Transverse colon (tissue), 3 donors: Measurements from ENCODE around the gene MS4A4E.

Experiments
- POLR2A ChIP-seq: fragments of 450-650 bp; IDR thresholded peaks from one replicate; pipeline ENCODE4 v1.6.1; 2016; ENCODE audit warnings: antibody characterized with exemption, mild to moderate bottlenecking, moderate library complexity
- TF ChIP-seq, protein P1 (sequence below), 5 experiments: fragments of 200-600 bp in 3 of 5; fragments of 450-650 bp in 2 of 5; sonication (generic) in 3 of 5; IDR thresholded peaks; 1 replicate in 2 of 5; 2 replicates in 3 of 5; pipeline ENCODE4 v1.5.1; 2016 to 2017; ENCODE audit warnings: antibody characterized with exemption in 5 of 5, inconsistent platforms in 3 of 5, mild to moderate bottlenecking in 2 of 5, moderate library complexity in 1 of 5

DNA sequence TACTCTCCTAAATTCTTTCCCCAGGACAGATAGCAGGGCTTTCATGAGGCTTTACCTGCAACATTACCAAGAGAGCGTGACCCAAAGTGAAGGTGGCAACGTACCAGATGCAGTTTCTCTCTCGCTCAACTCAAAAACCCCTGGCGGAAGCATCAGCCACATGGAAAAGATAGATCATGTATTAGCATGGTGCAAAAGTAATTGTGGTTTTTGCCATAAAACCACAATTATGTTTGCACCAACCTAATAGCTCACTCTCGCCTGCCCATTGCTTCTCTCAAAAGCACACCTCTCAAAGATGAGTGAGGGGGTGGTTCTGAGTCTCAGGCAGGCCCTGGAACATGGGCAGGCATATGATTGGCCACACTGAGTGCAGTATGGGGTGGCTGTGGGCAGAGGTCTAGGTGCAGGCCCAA lies 67.1 kb downstream of the MS4A4E start:
- TF ChIP-seq, protein P1, sequence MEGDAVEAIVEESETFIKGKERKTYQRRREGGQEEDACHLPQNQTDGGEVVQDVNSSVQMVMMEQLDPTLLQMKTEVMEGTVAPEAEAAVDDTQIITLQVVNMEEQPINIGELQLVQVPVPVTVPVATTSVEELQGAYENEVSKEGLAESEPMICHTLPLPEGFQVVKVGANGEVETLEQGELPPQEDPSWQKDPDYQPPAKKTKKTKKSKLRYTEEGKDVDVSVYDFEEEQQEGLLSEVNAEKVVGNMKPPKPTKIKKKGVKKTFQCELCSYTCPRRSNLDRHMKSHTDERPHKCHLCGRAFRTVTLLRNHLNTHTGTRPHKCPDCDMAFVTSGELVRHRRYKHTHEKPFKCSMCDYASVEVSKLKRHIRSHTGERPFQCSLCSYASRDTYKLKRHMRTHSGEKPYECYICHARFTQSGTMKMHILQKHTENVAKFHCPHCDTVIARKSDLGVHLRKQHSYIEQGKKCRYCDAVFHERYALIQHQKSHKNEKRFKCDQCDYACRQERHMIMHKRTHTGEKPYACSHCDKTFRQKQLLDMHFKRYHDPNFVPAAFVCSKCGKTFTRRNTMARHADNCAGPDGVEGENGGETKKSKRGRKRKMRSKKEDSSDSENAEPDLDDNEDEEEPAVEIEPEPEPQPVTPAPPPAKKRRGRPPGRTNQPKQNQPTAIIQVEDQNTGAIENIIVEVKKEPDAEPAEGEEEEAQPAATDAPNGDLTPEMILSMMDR (IDR thresholded peaks at IDR 0.05) = no peak
- no peak for TF ChIP-seq POLR2A
